GM18508 (cell line): ENCODE results near the gene PPP3R1.
A peak's percentile ranks its signal among the peaks of the same experiment; 100 is the strongest.

Experiments used
- ATAC-seq: cut with Tn5 transposase; IDR thresholded peaks from one replicate; pipeline ENCODE4 v1.9.1; 2021; ENCODE audit warnings: moderate number of reproducible peaks; ENCODE audit not compliant: insufficient read depth, unreplicated experiment

Gene PPP3R1

DNA sequence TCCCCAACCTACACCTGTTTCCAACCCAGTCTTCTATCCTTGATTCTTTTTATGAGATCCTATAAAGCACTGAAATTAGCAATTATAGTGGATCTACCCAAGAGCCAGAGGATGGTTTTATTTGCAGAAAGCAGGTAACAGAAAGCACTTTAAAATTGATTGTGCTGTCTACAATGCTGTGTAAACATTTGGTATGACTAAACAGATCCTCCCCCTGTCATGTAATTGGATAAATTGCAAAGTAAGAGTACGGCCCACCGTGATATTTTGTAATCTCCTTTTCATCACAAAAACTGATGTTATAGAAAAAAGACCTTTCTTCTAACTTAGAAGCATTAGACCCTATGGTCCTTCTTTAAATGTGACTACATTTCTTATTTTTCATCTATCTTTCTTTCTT is 11.3 kb upstream of the PPP3R1 start:
- no peak for ATAC-seq

DNA sequence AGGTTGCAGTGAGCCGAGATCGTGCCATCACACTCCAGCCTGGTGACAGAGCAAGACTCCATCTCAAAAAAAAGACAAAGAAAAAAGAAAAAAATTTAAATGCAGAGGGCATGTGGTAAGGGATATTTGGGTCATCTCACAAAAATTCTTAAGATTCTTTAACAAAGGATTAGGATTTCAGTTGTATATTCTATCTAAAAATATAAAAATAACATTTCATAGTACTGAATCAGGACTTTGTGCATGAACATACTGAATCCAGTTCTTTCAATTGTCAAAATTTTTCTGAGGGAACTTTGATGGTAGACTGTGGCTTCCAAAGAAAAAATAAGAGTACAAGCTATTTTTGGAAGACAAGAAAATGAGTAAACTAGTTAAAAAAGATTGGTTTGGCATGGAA is 6.5 kb upstream of the PPP3R1 start:
- no peak for ATAC-seq

DNA sequence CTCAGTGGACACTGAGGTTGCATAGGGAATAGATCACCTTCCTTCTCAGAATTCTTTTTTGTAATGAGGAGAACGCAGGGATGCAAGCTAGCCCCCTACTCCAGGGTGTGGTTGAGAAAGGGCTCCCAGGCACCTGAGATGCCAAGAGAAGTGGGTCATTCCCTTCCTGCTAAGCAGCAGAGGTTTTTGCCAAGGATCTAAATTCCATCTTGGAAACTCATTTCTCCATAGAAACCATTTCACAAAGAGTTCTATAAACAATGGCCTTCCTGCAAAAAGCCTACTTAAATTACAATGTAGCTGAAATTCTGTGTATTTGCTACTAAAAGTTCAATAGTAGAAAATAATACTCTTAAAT is 3.7 kb upstream of the PPP3R1 start:
- ATAC-seq, result no peak

DNA sequence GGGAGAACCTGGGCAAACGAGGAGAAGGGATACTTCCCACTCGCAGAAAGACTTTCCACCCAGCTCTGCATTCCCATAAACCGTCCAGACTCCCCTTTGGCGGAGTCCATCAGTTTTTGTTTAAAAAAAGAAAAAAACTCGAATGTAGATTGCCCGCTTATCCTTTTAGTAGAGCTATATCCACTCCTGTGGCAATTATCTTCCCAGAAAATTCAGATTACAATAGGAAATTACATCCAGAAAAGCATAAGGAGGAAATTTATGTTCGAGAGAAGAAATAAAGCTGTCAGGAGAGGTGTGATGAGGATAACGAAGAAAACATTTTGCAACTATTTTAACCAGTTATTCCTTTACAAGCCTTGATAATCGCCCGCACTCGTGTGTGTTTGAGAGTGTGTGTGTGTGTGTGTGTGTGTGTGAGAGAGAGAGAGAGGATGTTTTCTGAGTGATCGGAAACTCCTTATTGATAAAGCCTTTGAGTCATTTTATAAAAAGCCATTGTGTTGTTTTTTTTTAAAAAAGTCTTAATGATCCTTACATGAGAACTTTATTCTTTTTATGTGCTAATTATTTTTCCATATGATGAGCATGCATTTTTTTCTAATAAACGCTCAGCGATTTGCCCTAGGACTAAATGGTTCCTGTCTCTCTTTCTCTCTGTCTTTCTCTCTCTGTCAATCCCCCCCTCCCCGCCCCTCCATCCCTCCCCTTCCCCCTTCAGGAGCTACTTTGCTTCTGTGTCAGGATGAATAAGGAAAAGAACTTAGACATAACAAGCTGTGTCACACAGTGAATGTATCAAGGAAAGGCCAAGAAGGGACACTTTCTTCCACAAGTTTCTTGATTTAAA is 1.1 kb upstream of the PPP3R1 start:
- ATAC-seq, result no peak

DNA sequence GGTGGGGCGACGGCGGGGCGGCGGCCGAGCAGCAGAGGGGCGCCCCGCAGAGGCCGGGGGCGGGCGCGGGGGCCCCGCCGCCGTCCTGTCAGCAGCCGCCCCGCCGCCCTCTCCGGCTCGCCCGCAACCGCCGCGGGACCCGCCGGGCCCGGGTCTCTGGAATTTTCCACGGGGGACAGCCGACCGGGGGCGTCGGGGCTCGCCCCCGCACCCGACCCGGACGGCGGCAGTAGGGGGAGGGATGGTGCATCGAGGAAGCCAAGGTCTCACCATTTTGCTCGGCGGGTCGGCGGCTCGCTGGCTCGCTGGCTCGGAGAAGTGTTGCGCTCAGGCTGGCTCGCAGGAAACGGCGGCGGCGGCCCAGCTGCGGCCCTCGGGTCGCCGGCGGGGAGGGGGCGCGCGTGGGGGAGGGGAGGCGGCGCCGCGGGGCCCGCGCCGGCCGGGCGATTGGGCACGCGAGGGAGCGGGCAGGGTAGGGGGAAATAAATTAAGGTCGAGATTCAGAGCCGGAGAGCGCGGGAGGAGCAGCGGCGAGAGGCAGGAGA is 405 bp downstream of the PPP3R1 start:
- no peak for ATAC-seq

DNA sequence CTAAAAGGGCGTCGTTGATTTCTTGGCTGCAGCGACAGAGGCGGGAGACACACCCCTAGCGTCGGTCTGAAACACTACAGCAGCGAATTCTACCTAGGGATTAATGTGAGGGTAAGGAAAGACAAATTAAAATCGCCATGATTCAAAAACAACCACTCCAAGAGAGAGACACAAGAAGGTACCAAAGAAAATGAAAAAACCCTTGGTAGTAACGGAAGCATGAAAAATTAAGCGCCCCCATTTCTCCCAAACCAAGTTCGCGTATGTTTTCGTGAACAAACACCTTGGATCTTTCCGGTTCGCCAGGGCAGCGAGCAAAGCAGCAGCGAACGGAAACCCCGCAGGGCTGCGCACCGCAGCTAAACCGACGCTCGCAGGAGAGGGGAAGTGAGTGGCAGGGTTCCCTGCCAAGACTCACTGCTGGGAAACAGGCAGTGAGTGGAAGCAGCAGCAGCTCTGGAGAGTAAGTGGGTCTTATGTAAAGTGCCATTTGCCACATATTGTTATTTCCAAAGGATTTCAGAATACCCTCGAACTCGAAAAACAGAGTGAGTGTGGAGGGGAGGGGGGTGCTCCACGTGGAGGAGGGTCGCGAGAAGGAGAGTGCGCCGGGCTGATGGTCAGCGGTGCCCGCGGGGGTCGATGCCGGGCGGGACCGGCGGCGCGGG is 1.0 kb downstream of the PPP3R1 start:
- ATAC-seq, result peak; percentile 56

DNA sequence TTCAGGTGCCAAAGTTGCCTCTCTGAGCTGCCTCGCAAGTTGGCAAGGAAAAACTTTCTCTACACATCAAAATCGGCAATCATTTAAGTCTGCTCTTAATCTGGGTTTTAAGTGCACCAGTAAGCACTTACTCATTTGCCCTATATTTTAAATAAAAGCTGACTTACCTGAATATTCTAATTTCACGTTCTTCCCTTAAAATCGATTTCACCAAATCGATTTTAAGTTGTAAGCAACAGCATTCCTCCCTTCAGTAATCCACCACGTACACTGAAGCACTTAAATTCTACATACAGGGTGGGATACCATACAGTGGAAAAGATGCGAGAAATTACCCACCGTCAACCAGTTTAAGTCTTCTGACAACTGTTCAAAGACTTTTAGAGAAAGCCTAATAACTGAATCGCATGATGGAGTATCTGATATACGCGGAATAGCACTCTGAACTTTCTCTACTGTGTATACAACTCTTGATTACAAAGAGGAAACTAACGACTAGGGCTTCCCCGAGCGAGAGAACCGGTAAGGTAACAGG is 1.6 kb downstream of the PPP3R1 start:
- ATAC-seq, result no peak

DNA sequence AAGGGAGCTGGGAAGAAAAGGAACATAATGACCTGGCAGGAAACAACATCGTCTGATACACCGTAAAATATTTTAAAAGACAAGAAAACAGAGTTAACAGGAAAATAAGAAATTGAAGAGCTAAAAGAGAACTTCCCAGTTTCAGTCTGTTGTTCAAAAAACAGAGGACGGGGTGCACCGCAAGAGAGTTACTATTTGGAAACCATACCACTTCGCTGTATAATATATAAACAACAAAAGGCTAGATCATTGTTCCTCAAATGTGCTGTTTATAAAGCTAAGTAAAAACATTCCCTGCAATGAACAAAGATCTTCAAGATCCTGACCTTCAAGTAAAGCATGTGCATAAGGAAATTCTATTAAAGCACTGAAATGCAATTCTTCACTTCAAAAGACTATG is 2.1 kb downstream of the PPP3R1 start:
- ATAC-seq, result no peak

DNA sequence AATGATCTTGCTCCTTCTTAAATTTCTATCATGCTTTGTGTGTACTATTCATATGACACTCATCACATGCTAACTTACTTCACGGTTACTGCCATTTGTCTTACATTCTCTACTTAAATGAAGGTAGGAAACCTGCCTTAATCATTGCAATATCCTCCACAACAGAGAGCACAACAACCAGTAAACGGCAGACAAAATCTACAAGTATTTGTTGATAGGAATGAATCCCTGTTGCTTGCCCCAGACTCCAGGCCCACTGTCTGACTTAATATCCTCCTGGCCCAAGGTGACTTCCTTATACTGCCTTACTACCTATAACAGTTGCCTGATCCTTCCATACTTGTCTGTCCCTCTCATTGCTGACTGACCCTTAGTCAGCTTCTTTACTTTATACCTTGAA is 3.5 kb downstream of the PPP3R1 start:
- no peak for ATAC-seq

DNA sequence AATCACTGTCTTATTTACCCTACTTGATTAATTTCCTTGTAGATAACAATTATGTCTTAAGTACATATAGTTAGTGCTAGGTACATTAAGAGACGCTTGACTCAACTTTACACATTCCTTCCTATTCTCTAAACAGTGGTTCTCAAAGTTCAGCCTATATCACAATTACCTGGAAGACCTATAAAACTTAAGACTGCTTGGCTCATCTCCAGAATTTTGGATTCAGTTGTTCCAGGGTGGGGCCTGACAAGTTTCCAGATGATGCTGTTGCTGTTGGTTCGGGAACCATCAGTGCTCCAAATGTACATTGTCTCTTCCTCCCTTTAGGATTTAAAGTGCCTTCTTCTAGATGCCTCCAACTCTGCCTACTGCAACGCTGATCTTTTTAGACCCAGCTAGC is 4.0 kb downstream of the PPP3R1 start:
- no peak for ATAC-seq

DNA sequence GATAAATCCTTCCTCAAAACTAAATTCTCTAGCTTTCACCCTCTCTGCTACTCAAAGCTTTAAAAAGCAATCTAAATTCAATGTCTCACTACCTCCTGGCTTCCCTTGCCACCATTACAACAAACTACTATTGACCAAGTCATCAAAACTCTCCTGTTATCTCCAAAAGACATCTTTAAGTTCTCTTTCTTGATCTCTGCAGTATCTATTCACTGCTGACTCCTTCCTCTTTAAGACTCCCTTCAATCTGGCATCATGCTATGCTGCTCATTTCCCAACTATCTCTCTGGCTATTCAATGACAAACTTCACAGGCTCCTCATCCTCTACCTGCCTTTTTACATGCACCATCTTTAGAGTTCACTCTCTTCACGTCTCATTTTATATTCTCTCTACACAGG is 5.9 kb downstream of the PPP3R1 start:
- no peak for ATAC-seq

DNA sequence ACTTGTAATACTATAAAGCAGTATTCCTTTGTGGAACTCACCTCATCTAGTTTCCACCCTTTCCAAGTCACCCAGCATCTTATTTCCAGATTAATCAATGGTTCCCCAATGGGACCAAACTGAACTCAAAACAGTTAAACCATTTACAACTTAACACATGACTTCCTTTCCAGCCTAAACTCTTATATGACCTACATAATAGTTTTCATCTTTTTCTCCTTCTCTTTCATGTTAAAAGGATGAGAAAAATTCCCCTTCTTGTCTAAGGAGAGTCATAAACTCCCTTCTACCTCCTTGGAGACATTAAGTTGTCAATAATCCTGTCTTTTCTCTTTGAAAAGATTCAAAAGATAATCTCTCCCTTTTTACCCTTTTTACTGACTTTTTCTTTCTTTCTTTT is 6.7 kb downstream of the PPP3R1 start:
- ATAC-seq, result no peak

DNA sequence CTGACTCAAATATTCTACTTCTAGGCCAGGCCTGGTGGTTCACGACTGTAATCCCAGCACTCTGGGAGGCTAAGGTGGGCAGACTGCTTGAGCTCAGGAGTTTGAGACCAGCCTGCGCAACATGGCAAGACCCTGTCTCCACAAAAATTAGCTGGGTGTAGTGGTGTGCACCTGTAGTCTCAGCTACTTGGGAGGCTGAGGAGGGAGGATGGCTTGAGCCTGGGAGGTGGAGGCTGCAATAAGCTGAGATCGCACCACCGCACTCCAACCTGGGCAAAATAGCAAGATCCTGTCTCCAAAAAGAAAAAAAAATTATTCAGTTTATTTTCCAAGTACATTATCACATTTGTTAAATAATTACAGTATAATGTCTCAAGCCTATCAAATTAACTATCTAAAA is 7.3 kb downstream of the PPP3R1 start:
- no peak for ATAC-seq

DNA sequence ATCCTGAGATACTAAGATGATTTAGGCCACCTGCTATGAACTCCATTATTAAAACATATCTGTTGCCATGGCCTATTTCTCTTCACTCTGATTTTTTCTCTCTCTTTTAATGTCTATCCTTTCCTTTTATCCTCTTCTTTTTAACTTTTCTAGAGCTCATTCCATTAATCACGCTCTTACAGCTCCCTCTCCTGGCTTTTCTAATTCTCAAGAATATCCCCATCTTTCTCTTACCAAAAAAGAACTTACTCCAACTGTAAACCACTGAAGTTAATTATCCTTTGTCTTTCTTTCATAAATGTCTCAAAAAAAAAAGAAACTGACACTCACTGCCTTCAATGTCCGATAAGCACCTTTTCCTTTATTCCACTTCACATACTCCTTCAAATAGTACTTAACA is 7.9 kb downstream of the PPP3R1 start:
- no peak for ATAC-seq

DNA sequence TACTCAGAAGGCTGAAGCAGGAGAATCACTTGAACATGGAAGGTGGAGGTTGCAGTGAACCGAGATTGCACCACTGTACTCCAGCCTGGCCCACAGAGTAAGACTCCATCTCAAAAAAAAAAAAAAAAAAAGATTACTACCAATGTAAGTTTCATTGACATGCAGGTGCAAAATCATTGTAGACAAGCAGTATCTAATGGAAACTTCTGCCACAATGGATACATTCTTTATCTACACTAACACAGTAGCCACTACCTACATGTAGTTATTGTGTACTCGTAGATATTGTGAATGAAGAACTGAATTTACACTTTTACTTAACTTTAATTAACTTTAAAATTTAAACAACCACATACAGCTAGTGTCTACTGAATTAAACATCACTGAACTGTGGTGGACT is 10.6 kb downstream of the PPP3R1 start:
- no peak for ATAC-seq

DNA sequence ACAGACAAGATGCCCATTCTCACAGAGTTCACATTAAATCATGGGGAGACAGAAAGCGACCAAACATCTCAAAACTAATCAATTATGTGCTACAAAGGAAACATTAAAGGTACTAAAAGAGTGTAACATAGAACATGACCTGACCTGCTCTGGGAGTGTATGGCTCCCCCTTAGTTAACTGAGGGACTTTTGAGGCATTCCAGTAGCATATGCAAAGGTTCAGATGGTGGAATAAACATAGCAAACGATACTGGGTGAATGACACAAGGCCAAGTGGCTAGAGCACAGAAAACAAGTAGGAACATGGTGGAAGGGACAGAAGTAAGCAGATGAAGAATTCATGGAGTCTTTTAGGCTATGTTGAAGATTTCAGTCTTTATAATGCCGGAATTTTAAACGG is 11.9 kb downstream of the PPP3R1 start:
- no peak for ATAC-seq

DNA sequence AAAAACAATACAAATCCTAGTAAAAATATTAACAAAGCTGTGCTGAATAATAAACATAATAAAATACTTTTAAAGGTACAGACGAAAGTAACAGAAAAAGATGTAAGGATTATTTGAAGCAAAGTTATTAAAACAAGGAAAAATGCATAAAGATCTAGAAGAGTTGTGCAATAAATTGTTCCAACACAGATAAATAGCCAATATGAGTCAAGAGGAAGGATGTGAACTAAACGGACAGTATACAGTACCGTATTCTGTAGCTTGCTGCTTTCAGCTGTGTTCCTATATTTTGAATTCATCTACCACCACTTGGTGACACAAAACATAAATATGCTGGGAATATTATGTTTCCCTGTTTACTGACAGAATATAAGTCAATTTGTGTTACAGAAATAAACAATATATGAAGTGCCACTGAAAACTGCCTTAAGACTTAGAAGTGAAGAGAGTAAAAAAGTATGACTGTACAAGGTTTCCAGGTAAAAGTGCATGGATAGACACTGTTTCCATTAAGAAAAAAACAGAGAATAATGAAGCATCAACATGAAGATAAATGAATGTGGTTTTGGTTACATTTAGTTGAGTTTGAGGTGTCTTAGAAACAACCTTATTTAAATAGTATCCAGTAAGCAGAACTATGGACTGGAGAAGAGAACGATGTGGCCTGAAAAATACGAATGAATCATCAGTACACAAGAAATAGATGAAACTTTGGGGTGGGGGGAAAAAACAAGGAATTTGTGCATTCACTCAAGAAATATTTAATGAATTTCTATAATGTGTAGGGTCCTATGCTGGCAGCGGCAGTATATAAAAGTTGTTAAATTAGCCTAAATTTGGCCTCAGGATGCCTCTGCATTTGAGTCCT is 13.1 kb downstream of the PPP3R1 start:
- no peak for ATAC-seq

DNA sequence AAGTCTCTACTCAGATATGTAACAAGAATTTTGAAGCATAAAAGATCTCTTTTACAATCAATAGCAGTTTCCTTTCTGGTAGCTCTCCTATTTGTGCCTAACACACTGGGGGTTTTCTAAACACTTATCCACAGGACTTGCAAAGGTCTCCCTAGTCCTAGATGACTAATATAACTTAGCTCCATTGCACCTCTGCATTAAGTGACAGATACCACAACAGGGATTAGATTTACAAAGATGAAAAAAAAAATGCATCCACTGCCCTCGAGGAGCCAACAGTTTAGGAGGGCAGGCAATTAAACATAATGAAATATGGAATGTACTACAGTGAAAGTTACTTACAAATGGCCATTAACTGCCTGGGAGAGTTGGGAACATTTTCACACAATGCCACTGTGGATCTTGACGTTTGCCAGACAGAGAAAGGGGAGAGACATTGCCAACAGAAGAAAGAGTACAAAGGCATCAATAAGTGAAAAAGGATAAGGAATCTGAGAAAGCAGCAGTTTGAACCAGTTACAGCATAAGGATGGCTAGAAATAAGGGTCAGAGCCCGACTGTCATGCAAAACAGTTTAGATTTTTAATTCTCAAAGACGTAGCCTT is 14.3 kb downstream of the PPP3R1 start:
- no peak for ATAC-seq

DNA sequence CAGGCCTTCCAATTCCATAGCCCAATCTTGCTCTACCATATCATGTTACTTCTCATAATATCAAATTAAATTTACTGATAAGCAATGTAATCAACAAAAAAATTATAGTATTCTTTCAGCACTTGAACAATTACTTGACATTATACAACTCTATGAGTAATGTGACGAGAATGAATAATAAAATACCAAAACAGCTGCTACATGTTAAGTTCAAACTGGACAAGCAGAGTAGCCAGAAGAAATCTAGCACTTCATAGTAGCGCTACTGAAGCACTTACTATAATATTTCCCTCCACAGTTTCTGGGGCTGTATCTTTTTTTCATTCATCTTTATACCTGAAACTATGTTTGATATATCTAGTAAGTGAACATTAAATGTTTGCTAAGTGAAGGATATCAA is 14.9 kb downstream of the PPP3R1 start:
- ATAC-seq, result no peak

DNA sequence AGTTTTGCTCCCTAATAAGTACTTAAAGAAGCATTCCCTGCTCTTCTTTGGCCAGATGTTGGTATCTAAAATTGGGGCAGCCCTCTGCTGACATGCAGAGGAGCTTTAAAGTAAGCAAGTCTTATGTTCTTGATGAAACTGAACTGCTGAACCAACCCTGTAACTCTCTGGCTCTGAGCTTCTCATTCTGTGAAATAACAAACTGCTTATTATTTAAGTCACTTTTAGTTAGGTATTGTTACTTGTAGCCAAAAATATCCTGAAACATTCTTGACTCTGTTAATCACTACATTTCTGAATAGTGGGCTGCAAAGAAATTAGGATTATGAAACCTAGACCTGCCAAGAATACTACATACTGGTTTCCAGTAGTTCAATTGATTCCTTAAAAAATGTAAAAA is 15.5 kb downstream of the PPP3R1 start:
- no peak for ATAC-seq
